Omental fat pad (tissue), 4 donors: ENCODE data around the gene RAB20. TPM values are rescaled to one million over a fixed set of nuclear protein-coding genes. Genes with fewer than 3 reads are reported as not detected.
"Not testable (repeated sequence)": the region's sequence is repeated elsewhere in the genome, so short reads cannot be mapped to it uniquely, and the experiment has no call there.

Source experiments
- ATAC-seq: fragments of 150-250 bp; one replicate; pipeline ENCODE4 v1.9.1; 2016; ENCODE audit warnings: mild to moderate bottlenecking, moderate library complexity; ENCODE audit not compliant: low FRiP score
- DNase-seq: peaks from one replicate; pipeline ENCODE4 v3.0.0-alpha.2; 2019; ENCODE audit warnings: low spot score
- CTCF ChIP-seq, 3 donors: fragments of 450-650 bp; IDR thresholded peaks; one replicate each; pipeline ENCODE4 v1.5.1; 2016 to 2017; ENCODE audit warnings: antibody characterized with exemption in 3 of 3, mild to moderate bottlenecking in 3 of 3, moderate library complexity in 2 of 3
- total RNA-seq, 4 donors: library from RNA; depleted of rRNA; stranded (reverse); fragments of >200 nt; gene quantifications; one replicate each; pipeline ENCODE4 v1.1.0, GENCODE V29; 2016

RAB20 gene
- total RNA-seq, 4 donors from 2014 or later = 34.7 to 67.9 (median 49.4) TPM

GRCh38 chr13:110575322-110576069 is 14.0 kb upstream of the RAB20 start:
- TF ChIP-seq CTCF (IDR thresholded peaks at IDR 0.05) = no peak
- ATAC-seq (no peak), DNase-seq (no peak)

DNA sequence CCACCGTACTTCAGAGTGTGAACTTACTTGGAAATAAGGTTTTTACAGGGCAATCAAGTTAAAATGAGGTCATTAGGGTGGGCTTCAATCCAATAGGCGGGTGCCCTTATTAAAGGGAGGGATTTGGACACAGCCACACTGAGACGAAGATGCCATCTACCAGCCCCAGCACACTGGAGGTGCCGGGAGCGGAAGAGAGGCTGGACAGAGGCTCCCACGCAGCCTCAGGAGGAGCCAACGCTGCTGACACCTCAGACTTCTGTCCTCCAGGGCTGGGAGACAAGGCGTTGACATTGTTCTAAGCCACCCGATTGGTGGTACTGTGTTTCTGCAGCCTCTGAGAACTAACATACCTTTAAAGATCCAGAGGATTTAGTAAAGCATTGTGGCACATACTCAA is 12.6 kb upstream of the RAB20 start:
- ATAC-seq (no peak), DNase-seq (no peak)
- TF ChIP-seq CTCF (IDR thresholded peaks at IDR 0.05) = no peak

- no peak for DNase-seq
- TF ChIP-seq CTCF (IDR thresholded peaks at IDR 0.05) = no peak
- no peak for ATAC-seq
Observed at GRCh38 chr13:110572778-110573118, 11.2 kb upstream of the RAB20 start.

DNA sequence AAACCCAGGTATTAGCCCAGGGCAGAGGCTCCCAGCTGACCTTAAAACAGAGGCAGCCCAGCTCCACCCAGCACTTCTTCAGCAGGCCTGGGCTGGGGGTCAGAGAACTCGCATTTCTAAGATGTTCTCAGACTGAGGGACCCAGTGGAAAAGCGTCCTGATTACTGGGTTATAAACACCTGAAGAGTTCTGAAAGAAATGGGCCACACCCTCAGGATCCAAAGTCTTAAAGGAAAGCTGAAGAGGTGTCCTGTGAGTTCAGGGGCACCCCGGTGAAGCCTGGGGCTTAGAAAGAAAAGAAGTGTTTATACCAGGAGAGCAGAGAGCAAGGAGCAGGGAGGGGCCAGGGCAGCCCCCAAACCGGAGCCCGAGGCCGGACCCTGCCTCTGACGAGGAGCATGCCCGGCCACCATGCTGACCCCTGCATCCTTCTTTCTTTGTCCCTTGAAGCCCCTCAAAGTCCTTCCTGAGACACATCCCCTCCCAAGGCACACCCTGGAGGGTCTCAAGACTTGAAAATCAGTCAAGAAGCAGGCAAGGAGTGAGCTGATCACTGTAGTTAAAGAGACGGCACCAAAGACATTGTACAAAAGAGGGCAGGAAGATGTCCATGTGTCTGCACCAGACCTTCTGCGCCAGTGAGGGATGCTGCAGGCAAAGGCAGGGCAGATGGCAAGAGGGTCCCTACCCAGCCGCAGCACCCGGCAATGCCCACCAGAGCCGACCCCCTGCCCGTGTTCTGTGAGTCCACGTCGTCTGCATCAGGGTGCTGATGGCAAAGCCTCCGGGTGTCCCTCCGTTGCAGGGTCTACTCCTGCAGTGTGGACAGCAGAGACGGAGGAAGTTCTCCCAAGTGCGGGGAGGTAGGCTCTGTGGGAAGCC is 10.6 kb upstream of the RAB20 start:
- no peak for ATAC-seq
- no peak for TF ChIP-seq CTCF (IDR thresholded peaks at IDR 0.05)
- DNase-seq = no peak

DNA sequence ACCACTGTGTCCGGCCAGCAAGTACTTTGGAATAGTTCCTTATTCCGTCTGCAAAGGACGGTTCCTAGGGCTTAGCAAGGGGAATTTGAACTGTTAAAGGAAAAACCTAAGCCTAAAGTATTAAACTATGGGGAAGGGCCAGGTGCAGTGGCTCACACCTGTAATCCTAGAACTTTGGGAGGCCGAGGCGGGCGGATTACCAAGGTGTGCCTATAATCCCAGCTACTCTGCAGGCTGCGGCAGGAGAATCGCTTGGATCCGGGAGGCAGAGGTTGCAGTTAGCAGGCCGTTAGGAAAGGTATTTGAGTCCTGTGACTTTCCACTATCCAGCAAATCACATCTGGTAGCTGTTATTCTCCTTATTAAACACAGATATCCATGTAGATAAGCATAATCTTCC is 9.4 kb upstream of the RAB20 start:
- no peak for TF ChIP-seq CTCF (IDR thresholded peaks at IDR 0.05)
- ATAC-seq (no peak), DNase-seq (no peak)

DNA sequence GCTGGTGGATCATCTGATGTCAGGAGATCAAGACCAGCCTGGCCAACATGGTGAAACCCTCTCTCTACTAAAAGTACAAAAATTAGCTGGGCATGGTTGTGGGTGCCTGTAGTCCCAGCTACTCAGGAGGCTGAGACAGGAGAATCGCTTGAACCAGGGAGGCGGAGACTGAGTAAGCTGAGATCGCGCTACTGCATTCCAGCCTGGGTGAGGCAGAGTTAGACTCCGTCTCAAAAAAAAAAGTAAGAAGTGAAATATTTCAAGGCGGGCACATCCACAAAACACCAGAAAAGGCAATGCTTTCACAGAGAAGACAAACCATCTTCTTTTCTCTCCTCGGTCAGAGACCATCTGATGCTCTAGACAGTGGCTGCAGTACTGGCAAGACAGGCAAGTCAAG is 8.4 kb upstream of the RAB20 start:
- DNase-seq, ATAC-seq: not testable (repeated sequence)

DNA sequence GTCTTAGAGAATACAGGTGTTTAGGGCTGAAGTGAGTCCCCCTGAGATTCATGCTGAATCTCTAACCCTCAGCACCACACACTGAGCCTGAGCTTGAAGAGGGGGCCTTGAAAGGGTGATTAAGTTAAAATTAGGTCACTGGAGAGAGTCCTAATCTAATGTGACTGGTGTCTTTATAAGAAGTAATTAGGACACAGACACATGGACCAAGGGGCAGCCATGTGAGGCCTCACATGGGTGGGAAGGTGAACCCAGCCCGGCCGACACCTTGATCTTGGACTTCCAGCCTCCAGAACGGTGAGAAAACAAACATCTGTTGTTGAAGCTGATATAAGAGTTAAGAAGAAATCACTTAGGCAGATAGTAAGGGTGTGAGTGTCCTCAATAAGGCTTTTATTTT is 7.1 kb upstream of the RAB20 start:
- no peak for DNase-seq

More for the DNA sequence above, 7.1 kb upstream of the RAB20 start:
- TF ChIP-seq CTCF (IDR thresholded peaks at IDR 0.05) = no peak
- ATAC-seq = no peak
